ENCODE measurements around the gene SHB.

SHB gene

DNA sequence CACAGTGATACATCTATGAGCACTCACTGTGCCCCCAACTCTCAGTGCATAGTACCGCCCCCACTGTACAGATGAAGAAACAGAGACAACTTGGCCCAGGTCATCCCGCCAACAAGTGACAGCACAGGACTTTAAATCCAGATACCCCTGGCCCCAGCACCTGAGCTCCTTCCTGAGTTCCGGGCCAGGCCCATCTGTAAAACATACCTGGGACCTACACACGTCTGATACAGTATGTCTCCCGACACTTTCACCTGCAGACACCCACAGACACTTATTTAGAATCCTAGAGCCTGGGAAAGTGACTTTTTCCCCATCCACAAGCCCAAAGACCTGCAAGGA, 104.3 kb downstream of the SHB start:
- no peak for DNase-seq

DNA sequence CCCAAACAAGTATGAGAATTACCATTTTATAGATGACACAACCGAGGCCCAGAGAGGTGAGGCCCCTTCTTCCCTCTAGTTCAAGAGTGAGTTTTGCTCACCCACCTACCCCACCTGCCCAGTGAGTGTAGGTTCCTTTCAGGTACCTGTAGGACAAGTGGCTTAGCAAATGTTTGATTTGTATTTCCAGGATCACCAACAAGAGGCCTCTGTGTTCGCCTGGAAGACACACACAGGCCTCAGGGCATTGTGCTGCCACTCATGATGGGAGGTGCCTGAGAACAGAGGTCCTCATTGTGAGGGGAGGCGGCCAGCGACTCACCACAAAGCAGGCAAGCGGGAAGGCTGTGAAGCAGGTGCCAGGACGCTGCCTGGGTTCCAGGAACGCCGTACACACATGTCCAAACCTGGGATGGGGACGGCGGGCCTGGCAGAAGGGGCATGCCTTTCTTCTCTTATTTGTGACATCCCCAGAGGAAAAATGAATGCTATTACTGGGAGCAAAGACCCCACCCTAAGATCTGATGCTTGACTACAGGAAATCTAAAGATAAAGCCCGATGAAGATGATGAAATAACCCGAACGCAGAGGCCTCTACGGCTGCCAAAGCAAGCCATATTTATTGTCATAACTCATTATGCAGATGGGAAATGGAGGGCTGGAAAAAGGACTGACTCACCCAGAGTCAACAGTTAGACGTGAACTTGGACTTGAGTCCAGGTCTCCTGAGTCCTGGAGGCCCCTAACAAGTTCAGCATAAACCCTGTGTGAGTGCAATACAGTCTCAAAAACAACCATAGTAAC, 104.9 kb downstream of the SHB start:
- DNase-seq = no peak

GRCh38 chr9:37961351-37961750, 107.7 kb downstream of the SHB start:
- DNase-seq = no peak

GRCh38 chr9:37960631-37961030, 108.4 kb downstream of the SHB start:
- DNase-seq = no peak

GRCh38 chr9:37959976-37960375, 109.1 kb downstream of the SHB start:
- DNase-seq = no peak

DNA sequence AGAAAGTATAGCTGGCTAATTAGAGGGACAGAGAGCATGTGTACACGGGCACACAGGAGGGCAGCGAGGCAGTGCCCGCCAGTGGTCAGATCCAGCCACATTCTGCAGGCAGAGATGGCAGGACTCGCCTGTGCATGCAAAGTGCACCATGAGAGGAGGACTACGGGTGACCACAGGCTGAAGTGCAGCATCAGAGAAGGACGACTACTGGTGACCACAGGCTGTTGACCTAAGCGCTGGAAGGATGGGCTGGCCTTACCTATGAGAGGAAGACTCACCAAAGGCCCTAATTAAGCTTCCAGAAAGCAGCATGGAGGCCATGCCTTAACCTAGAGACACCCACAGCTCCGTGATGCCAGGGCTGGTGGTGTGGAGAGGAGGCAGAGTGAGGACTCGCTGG, 110.9 kb downstream of the SHB start:
- no peak for DNase-seq

DNA sequence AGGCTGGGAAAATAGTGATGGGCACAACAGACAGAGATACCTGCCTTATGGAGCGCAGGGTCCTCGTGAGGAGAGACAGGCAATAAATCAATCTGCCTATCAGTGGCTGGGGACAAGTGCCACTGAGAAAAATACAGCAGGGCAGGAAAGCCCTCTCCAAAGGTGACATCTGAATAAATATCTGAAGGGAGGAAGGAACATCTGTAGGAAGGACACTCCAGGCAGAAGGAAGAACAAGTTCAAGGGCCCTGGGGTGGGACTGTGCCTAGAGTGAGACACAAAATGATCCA, 111.4 kb downstream of the SHB start:
- DNase-seq = no peak

DNA sequence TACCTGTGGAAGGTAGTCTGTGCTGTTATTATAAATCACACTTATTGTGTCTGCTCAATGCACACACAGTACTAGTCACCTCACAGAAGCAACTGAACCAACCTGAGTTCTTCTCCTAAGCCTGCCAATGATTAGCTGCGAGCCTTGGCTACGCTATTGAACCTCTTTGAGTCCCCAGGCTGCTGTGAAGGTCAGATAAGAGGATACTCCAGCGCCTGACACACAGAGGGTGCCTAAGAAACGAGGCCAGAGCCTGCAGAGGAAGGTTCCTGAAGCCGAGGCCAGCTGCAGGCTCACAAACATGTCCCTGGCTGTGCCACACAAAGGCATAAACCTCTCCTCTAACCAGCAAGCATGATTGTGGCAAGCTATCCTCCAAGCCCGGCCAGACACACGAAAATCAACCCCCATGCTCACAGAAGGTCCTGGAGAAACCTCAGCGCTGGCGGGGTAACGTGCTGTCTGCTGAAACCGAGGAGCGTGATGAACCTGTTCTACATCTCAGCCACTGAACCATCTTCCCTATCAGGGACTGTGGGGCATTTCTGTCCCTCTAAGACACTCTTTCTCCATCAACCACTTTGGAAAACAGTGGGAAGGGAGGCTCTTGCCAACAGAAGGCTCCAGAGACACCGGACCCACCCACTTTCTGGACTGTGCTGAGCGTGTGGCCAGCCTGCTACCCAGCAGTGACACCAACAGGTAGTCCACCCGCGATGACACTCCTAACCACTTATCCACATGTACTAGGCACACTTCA, 111.9 kb downstream of the SHB start:
- no peak for DNase-seq

GRCh38 chr9:37956423-37956820, 112.6 kb downstream of the SHB start:
- no peak for DNase-seq

- DNase-seq = no peak
Measured at GRCh38 chr9:37955781-37956422, 113.1 kb downstream of the SHB start.

GRCh38 chr9:37954581-37954981, 114.4 kb downstream of the SHB start:
- DNase-seq = no peak

DNA sequence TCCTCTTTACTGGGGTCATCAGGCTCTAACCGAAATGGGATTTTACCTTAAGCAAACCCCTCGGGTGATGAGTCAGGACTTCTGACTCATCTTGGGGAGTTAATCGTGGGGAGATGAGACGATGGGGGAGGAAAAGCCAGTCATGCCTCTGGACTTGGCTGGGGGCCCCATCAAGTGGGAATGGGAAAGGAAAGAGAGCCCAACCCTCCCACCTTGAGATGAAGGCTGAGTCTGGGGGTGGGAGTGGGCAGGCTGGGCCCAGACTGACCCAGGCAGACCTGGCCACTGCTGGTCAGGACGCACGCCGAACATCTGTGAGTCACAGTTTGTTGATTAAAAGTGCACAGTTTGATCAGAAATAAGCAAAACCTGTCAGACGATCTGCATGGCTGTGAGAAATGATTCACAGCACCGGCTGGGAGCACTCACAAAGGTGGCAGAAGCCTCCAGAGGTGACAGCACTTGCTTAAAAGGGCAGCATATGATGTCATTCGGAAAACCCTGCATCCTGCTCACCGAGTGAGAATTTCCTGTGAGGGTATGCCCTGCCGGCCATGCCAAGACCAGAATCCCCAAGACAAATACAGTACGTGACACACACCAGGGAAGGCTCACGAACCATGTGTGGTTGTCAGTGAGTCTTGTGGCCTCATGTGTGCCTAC, 115.1 kb downstream of the SHB start:
- DNase-seq = no peak

GRCh38 chr9:37953206-37953774, 115.7 kb downstream of the SHB start:
- DNase-seq = no peak

- no peak for DNase-seq
Measured at GRCh38 chr9:37952731-37953130, 116.3 kb downstream of the SHB start.

DNA sequence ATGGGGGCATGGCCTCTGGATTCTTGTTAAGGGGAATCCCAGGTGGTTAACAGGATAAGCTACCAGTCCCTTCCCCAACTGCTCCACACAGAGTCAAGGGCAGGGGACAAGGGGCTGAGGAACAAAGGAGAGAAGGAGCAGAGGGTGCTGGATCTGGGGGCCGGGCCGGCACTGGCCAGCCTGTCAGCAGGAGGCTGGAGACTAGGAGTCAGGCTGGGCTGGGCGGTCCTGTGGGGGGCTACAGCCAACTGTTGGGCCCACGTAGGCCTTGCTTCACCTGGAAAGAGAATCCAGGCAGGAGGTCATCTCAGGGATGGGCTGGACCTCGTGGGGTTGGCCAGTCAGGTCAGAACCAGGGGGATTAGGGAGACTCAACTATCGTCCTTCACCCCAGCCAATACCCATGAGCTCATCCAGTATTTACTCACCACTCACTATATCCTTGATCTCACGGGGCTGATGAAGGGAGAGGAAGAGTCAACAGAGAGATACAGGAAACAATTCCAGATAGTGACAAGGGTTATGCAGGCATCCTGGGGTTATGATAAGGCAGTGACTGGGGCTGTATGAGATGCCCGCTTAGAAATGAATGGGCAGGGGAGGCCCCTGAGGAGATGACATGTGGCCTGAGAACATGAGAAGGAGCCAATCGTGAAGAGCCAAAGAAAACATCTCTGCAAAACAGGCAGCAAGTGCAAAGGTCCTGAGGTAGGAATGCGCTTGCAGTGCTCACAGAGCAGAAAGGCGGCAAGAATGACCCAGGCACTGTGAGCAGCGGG, 117.2 kb downstream of the SHB start:
- DNase-seq = no peak

- no peak for DNase-seq
Measured at GRCh38 chr9:37950561-37950960, 118.5 kb downstream of the SHB start.

- DNase-seq = no peak
Measured at GRCh38 chr9:37949576-37949975, 119.5 kb downstream of the SHB start.

DNA sequence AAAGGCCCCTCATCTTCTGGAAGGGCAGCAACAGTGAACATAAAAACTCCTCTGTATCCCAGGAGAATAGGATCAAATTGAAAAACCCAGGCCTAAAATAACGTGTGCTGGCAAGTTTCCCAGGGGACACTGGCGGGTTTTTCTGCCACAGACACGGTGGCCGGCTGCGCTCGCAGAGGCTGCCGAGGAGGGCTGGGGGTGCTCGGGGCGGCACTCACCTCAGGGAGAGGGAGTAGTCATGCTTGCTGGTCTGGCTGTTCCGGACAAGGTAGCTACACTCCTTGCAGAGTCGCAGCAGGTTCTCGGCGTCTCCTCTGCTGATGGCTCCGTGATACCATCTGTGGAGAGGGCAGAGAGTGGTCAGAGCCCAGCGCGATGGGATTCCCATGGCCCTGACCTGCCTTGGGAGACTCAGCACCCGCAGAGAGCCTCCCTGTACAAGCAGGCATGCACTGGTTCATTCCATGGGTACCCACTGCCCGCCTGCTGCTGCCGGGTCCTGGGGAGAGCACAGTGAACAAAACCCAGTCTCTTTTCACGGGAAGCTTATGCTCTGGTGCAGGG, 120.5 kb downstream of the SHB start:
- DNase-seq = no peak

- DNase-seq = no peak
Measured at GRCh38 chr9:37947977-37948376, 121.0 kb downstream of the SHB start.

GRCh38 chr9:37947471-37947870, 121.6 kb downstream of the SHB start:
- DNase-seq = no peak

- no peak for DNase-seq
Measured at GRCh38 chr9:37946971-37947370, 122.1 kb downstream of the SHB start.

DNA sequence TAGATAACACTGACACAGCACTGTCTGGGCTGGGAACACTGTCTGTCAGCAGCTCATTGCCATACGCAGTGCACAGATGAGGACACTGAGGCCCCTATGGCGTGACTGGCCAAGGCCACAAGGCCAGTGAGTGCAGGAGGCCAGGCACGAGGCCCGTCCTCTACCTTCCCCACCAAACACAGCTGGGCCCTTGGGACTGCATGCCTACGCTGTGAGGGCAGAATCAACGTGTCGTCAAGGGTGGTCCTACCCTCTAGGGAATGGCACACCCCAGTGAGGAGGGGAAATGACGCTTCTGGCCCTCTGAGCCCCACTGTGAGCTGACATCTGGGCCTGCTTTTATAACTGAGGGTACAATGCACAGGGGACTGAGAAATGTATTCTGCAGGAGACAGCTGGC, 123.0 kb downstream of the SHB start:
- DNase-seq = no peak

All from NCI-H1417 treated with DMSO at 0.1 percent for 48 hours (cell line).